ENCODE data around the gene PITX1.

DNA sequence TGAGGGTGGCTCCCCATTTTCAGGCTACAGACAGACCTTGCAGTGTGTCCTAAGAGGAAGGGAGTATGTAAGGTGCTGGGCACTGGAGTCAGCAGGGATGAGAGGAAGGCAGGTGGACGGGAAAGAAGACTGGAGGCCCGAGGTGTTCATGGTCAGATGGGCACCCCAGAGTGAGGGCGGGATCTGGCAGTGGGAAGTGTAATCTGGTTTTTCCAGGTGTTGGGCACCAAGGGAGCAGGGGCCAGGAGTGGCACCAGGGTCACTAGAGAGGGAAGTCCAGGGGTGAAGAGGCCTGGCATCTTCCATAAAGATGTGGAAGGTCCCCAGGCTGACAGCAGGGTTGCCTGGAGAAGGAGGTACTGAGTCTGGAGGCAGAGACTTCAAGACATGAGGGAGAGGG lies 29.7 kb downstream of the PITX1 start:
- TF ChIP-seq GPN1 (CRISPR knock-in tag; IDR thresholded peaks at IDR 0.05; ENCODE audit: borderline replicate concordance) (no peak), SAP130 (CRISPR knock-in tag; IDR thresholded peaks at IDR 0.05; ENCODE audit: low read depth) (no peak), POLR2AphosphoS2 (IDR thresholded peaks at IDR 0.05; ENCODE audit: low read depth, low read length) (no peak), BHLHE40 (IDR thresholded peaks at IDR 0.05; ENCODE audit: low read length) (no peak), POLR2AphosphoS5 (IDR thresholded peaks at IDR 0.05; ENCODE audit: low read depth, low read length) (no peak), ZSCAN12 (CRISPR knock-in tag; IDR thresholded peaks at IDR 0.05) (no peak), HNRNPL (IDR thresholded peaks at IDR 0.05; ENCODE audit: low read depth, low read length) (no peak), EZH2 (conservative IDR thresholded peaks at IDR 0.05; ENCODE audit: low read depth, low read length) (no peak)
- TF ChIP-seq, protein P1, sequence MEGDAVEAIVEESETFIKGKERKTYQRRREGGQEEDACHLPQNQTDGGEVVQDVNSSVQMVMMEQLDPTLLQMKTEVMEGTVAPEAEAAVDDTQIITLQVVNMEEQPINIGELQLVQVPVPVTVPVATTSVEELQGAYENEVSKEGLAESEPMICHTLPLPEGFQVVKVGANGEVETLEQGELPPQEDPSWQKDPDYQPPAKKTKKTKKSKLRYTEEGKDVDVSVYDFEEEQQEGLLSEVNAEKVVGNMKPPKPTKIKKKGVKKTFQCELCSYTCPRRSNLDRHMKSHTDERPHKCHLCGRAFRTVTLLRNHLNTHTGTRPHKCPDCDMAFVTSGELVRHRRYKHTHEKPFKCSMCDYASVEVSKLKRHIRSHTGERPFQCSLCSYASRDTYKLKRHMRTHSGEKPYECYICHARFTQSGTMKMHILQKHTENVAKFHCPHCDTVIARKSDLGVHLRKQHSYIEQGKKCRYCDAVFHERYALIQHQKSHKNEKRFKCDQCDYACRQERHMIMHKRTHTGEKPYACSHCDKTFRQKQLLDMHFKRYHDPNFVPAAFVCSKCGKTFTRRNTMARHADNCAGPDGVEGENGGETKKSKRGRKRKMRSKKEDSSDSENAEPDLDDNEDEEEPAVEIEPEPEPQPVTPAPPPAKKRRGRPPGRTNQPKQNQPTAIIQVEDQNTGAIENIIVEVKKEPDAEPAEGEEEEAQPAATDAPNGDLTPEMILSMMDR (CRISPR knock-in tag; IDR thresholded peaks at IDR 0.05), result no peak
